Measurements from ENCODE around the gene FER. TPM values are rescaled to one million over a fixed set of nuclear protein-coding genes. Genes with fewer than 3 reads are reported as not detected.
A peak's percentile ranks its signal among the peaks of the same experiment; 100 is the strongest.

FER gene
- total and polyA plus RNA-seq, 8 donors, result 1.4 to 15.3 (median 6.2) TPM

GRCh38 chr5:108905805-108906204, 158.1 kb downstream of the FER start:
- TF ChIP-seq, protein P1, sequence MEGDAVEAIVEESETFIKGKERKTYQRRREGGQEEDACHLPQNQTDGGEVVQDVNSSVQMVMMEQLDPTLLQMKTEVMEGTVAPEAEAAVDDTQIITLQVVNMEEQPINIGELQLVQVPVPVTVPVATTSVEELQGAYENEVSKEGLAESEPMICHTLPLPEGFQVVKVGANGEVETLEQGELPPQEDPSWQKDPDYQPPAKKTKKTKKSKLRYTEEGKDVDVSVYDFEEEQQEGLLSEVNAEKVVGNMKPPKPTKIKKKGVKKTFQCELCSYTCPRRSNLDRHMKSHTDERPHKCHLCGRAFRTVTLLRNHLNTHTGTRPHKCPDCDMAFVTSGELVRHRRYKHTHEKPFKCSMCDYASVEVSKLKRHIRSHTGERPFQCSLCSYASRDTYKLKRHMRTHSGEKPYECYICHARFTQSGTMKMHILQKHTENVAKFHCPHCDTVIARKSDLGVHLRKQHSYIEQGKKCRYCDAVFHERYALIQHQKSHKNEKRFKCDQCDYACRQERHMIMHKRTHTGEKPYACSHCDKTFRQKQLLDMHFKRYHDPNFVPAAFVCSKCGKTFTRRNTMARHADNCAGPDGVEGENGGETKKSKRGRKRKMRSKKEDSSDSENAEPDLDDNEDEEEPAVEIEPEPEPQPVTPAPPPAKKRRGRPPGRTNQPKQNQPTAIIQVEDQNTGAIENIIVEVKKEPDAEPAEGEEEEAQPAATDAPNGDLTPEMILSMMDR (IDR thresholded peaks at IDR 0.05), result no peak
- H3K36me3 ChIP-seq, result no peaks in the 10 kb centered on the region
- intact Hi-C loops (cut with DNase I), result no loop called here
- no peaks in the 10 kb centered on the region for H3K9me3 ChIP-seq
- no peak overlapping the region for H3K4me3 ChIP-seq
- FAIRE-seq (no peak), DNase-seq (no peak), ATAC-seq (no peak)
- no peaks in the 10 kb centered on the region for H3K4me1 ChIP-seq
- no peak overlapping the region for H3K27ac ChIP-seq
- H3K27me3 ChIP-seq, result no peaks in the 10 kb centered on the region

DNA sequence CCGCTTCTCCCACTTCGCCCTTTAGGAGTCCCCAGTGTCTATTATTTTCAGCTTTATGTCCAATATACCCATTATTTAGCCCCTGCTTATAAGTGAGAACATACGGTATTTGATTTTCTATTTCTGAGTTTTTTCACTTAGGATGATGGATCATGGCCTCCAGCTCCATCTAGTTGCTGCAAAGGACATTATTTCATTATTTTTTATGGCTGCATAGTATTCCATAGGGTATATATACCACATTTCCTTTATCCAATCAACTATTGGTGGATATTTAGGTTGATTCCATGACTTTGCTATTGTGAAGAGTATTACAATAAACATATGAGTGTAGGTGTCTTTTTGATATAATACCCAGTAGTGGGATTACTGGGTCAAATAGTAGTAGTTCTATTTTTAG, 162.9 kb downstream of the FER start:
- 98 to 99% methylated on average over 3 of the region's 3 CpGs for WGBS, 2 donors
- no peak for DNase-seq
- FAIRE-seq, result no peak

GRCh38 chr5:108911055-108911454, 163.4 kb downstream of the FER start:
- 94% methylated on average over 3 of the region's 3 CpGs for WGBS, 2 donors
- FAIRE-seq, result no peak
- no peak overlapping the region for H3K27ac ChIP-seq
- no peaks in the 10 kb centered on the region for H3K4me1 ChIP-seq
- intact Hi-C loops (cut with DNase I), result no loop called here
- H3K27me3 ChIP-seq, result no peaks in the 10 kb centered on the region
- H3K4me3 ChIP-seq, result no peak overlapping the region
- ATAC-seq, result no peak
- TF ChIP-seq, protein P1 (IDR thresholded peaks at IDR 0.05), result no peak
- H3K36me3 ChIP-seq, result no peaks in the 10 kb centered on the region
- DNase-seq, result no peak
- no peaks in the 10 kb centered on the region for H3K9me3 ChIP-seq

More for the DNA sequence above, 162.9 kb downstream of the FER start:
- Histone ChIP-seq H3K27me3 (no peaks in the 10 kb centered on the region), H3K9me3 (no peaks in the 10 kb centered on the region), H3K27ac (no peak overlapping the region), H3K4me1 (no peaks in the 10 kb centered on the region), H3K36me3 (no peaks in the 10 kb centered on the region), H3K4me3 (no peak overlapping the region)
- intact Hi-C loops (cut with DNase I), result no loop called here
- TF ChIP-seq, protein P1 (IDR thresholded peaks at IDR 0.05), result no peak
- no peak for ATAC-seq

- no peak overlapping the region for H3K27ac ChIP-seq
- H3K4me1 ChIP-seq, result no peaks in the 10 kb centered on the region
- FAIRE-seq (no peak), DNase-seq (no peak), ATAC-seq (peak in 1 of 4 donors; percentile 31)
- H3K4me3 ChIP-seq, result no peak overlapping the region
- H3K9me3 ChIP-seq, result no peaks in the 10 kb centered on the region
- intact Hi-C loops (cut with DNase I), result no loop called here
- TF ChIP-seq, protein P1 (IDR thresholded peaks at IDR 0.05), result no peak
- no peaks in the 10 kb centered on the region for H3K27me3 ChIP-seq
- H3K36me3 ChIP-seq, result no peaks in the 10 kb centered on the region
These were observed 169.9 kb downstream of the FER start for GRCh38 chr5:108917596-108917995.

GRCh38 chr5:108919591-108920326, 172.1 kb downstream of the FER start:
- 55 to 57% methylated on average over 2 of the region's 2 CpGs for WGBS, 2 donors
- FAIRE-seq (peak; percentile 43), ATAC-seq (no peak), DNase-seq (no peak)
- no peak overlapping the region for H3K27ac ChIP-seq
- H3K4me1 ChIP-seq, result no peaks in the 10 kb centered on the region
- H3K9me3 ChIP-seq, result no peaks in the 10 kb centered on the region
- no peak overlapping the region for H3K4me3 ChIP-seq
- TF ChIP-seq, protein P1 (IDR thresholded peaks at IDR 0.05), result peak in 3 of 4 donors; percentile 7 to 13 (median 9)
- intact Hi-C loops (cut with DNase I), result no loop called here
- no peaks in the 10 kb centered on the region for H3K27me3 ChIP-seq
- H3K36me3 ChIP-seq, result no peaks in the 10 kb centered on the region

Data from pancreas (tissue), 10 donors.